H9 (cell line): Measurements from ENCODE around the gene PTGER2. TPM values are rescaled to one million over a fixed set of nuclear protein-coding genes. Genes with fewer than 3 reads are reported as not detected.

ENCODE experiments used
- DNase-seq: peaks from one replicate; pipeline ENCODE4 v3.0.0-alpha.2; 2017
- H2AFZ ChIP-seq: one replicate; pipeline ENCODE4 v1.6.1; 2013; ENCODE audit warnings: mild to moderate bottlenecking, low read length, control low read depth, moderate library complexity
- H2AK5ac ChIP-seq: 2 replicates; pipeline ENCODE4 v1.6.1; 2013; ENCODE audit warnings: low read length, control low read depth, mixed read lengths; ENCODE audit not compliant: insufficient read length
- H2BK120ac ChIP-seq: one replicate; pipeline ENCODE4 v1.6.1; 2013; ENCODE audit warnings: low read depth, mild to moderate bottlenecking, low read length, control low read depth, inconsistent platforms; ENCODE audit not compliant: poor library complexity, severe bottlenecking
- H2BK12ac ChIP-seq: 2 replicates; pipeline ENCODE4 v1.6.1; 2013; ENCODE audit warnings: low read length, control low read depth, mixed read lengths, low read depth; ENCODE audit not compliant: insufficient read length
- H2BK15ac ChIP-seq: 2 replicates; pipeline ENCODE4 v1.6.1; 2013; ENCODE audit warnings: low read depth, low read length, control low read depth
- H2BK20ac ChIP-seq: one replicate; pipeline ENCODE4 v1.6.1; 2013; ENCODE audit warnings: low read depth, mild to moderate bottlenecking, low read length, control low read depth, inconsistent platforms; ENCODE audit not compliant: poor library complexity, severe bottlenecking
- H2BK5ac ChIP-seq: 2 replicates; pipeline ENCODE4 v1.6.1; 2013; ENCODE audit warnings: low read length, control low read depth, mixed read lengths; ENCODE audit not compliant: insufficient read length
- H3K14ac ChIP-seq: 2 replicates; pipeline ENCODE4 v1.6.1; 2013; ENCODE audit warnings: low read length, control low read depth; ENCODE audit not compliant: insufficient read depth
- H3K18ac ChIP-seq: 2 replicates; pipeline ENCODE4 v1.6.1; 2013; ENCODE audit warnings: low read depth, mild to moderate bottlenecking, mixed read lengths, low read length, control low read depth; ENCODE audit not compliant: insufficient read length
- H3K23ac ChIP-seq: 2 replicates; pipeline ENCODE4 v1.6.1; 2013; ENCODE audit warnings: low read length, control low read depth, mixed read lengths, low read depth; ENCODE audit not compliant: insufficient read length
- H3K23me2 ChIP-seq: 2 replicates; pipeline ENCODE4 v1.6.1; 2013; ENCODE audit warnings: low read depth, mild to moderate bottlenecking, mixed read lengths, low read length, control low read depth; ENCODE audit not compliant: insufficient read length, poor library complexity, severe bottlenecking
- H3K27ac ChIP-seq: 2 replicates; pipeline ENCODE4 v1.5.1; 2013; ENCODE audit warnings: low read length, control low read depth, mixed read lengths, low read depth; ENCODE audit not compliant: insufficient read length
- H3K27me3 ChIP-seq: 2 replicates; pipeline ENCODE4 v1.6.1; 2013; ENCODE audit warnings: low read length, control low read depth, inconsistent platforms; ENCODE audit not compliant: insufficient read depth
- H3K4ac ChIP-seq: 2 replicates; pipeline ENCODE4 v1.6.1; 2013; ENCODE audit warnings: low read depth, mild to moderate bottlenecking, control low read depth, inconsistent platforms, low read length, moderate library complexity
- H3K4me1 ChIP-seq: 2 replicates; pipeline ENCODE4 v1.6.1; 2013; ENCODE audit warnings: low read length, control low read depth, inconsistent platforms; ENCODE audit not compliant: insufficient read depth
- H3K4me2 ChIP-seq: 2 replicates; pipeline ENCODE4 v1.6.1; 2013; ENCODE audit warnings: low read length, control low read depth, mixed read lengths; ENCODE audit not compliant: insufficient read length, insufficient read depth
- H3K56ac ChIP-seq: 2 replicates; pipeline ENCODE4 v1.6.1; 2013; ENCODE audit warnings: low read depth, mild to moderate bottlenecking, mixed read lengths, low read length, control low read depth; ENCODE audit not compliant: insufficient read length
- H3K79me1 ChIP-seq: 2 replicates; pipeline ENCODE4 v1.6.1; 2013; ENCODE audit warnings: low read depth, mild to moderate bottlenecking, moderate library complexity, low read length, control low read depth, inconsistent platforms; ENCODE audit not compliant: insufficient read depth, poor library complexity, severe bottlenecking
- H3K79me2 ChIP-seq: 2 replicates; pipeline ENCODE4 v1.6.1; 2013; ENCODE audit warnings: low read length, control low read depth, inconsistent platforms; ENCODE audit not compliant: insufficient read depth
- H3K9ac ChIP-seq: 2 replicates; pipeline ENCODE4 v1.6.1; 2013; ENCODE audit warnings: low read length, control low read depth, mixed read lengths; ENCODE audit not compliant: insufficient read length; ENCODE audit errors: extremely low read depth
- H3K9me3 ChIP-seq: one replicate; pipeline ENCODE4 v1.6.1; 2013; ENCODE audit warnings: low read depth, low read length, inconsistent platforms; ENCODE audit not compliant: control insufficient read depth
- H3T11ph ChIP-seq: one replicate; pipeline ENCODE4 v1.6.1; 2013; ENCODE audit warnings: mild to moderate bottlenecking, low read length, control low read depth, inconsistent platforms
- H4K20me1 ChIP-seq: one replicate; pipeline ENCODE4 v1.6.1; 2013; ENCODE audit not compliant: control insufficient read depth, insufficient read length, insufficient read depth
- H4K5ac ChIP-seq: 2 replicates; pipeline ENCODE4 v1.6.1; 2013; ENCODE audit warnings: low read depth, mild to moderate bottlenecking, mixed read lengths, low read length, control low read depth; ENCODE audit not compliant: insufficient read length
- H4K8ac ChIP-seq: replicated peaks from 2 replicates; pipeline ENCODE4 v1.6.1; 2013; ENCODE audit warnings: low read length, control low read depth, mixed read lengths, low read depth; ENCODE audit not compliant: insufficient read length
- H4K91ac ChIP-seq: 2 replicates; pipeline ENCODE4 v1.6.1; 2013; ENCODE audit warnings: low read depth, mild to moderate bottlenecking, moderate library complexity, mixed read lengths, low read length, control low read depth; ENCODE audit not compliant: insufficient read length
- H3K27ac Mint-ChIP-seq, 3 experiments: 2 replicates in 2 of 3; 3 replicates in 1 of 3; pipeline ENCODE4 v1.8.0; 2020 to 2021; ENCODE audit warnings: mixed read lengths in 3 of 3, mild to moderate bottlenecking in 1 of 3, moderate library complexity in 1 of 3
- H3K27me3 Mint-ChIP-seq: 2 replicates; pipeline ENCODE4 v1.8.0; 2021; ENCODE audit warnings: low read depth, mild to moderate bottlenecking, moderate library complexity, mixed read lengths
- H3K36me3 Mint-ChIP-seq, 3 experiments: 2 replicates in 2 of 3; 3 replicates in 1 of 3; pipeline ENCODE4 v1.8.0; 2020 to 2021; ENCODE audit warnings: low read depth in 3 of 3, mixed read lengths in 3 of 3; ENCODE audit not compliant: insufficient read depth in 1 of 3
- H3K4me1 Mint-ChIP-seq, 2 experiments: 2 replicates each; pipeline ENCODE4 v1.8.0; 2020; ENCODE audit warnings: mixed read lengths in 2 of 2
- H3K4me3 Mint-ChIP-seq, 2 experiments: 2 replicates in 1 of 2; 3 replicates in 1 of 2; pipeline ENCODE4 v1.8.0; 2020 to 2021; ENCODE audit warnings: mild to moderate bottlenecking in 2 of 2, mixed read lengths in 2 of 2, moderate library complexity in 1 of 2
- H3K9me3 Mint-ChIP-seq, 2 experiments: 2 replicates in 1 of 2; 3 replicates in 1 of 2; pipeline ENCODE4 v1.8.0; 2020; ENCODE audit warnings: mild to moderate bottlenecking in 2 of 2, mixed read lengths in 2 of 2, moderate library complexity in 1 of 2
- WGBS: extraction: QIAGEN DNeasy Blood & Tissue Kit; methylation state at CpG from one replicate; pipeline ENCODE4 v1.1.7; 2013; ENCODE audit warnings: missing lambda C conversion rate, low lambda C conversion rate, mixed read lengths; ENCODE audit not compliant: insufficient read length; ENCODE audit errors: extremely low coverage; 5-methylcytosine and 5-hydroxymethylcytosine counted together
- total RNA-seq: library from RNA; stranded (reverse); gene quantifications from 2 replicates; pipeline ENCODE4 v1.2.1, GENCODE V29; 2021
- TF ChIP-seq, protein P1 (sequence below): fragments of 200-600 bp; sonication (generic); conservative IDR thresholded peaks from 3 replicates; pipeline ENCODE4 v1.8.0; 2021; ENCODE audit warnings: antibody characterized with exemption, mild to moderate bottlenecking

PTGER2 gene
- total RNA-seq, 1 experiment from 2014 or later: 1.0 TPM

- H3K9me3 ChIP-seq: no peaks in the 10 kb centered on the region
- no peak overlapping the region for H3K4me3 Mint-ChIP-seq
- H2BK15ac ChIP-seq: no peak overlapping the region
- H3K56ac ChIP-seq: no peak overlapping the region
- no peak overlapping the region for H4K91ac ChIP-seq
- no peak overlapping the region for H4K8ac ChIP-seq
- H2BK120ac ChIP-seq: no peak overlapping the region
- no peak overlapping the region for H2BK5ac ChIP-seq
- no peak overlapping the region for H2BK12ac ChIP-seq
- H2BK20ac ChIP-seq: no peak overlapping the region
- no peaks in the 10 kb centered on the region for H3K36me3 Mint-ChIP-seq
- H2AFZ ChIP-seq: no peak overlapping the region
- no peak overlapping the region for H3K23ac ChIP-seq
- no peak overlapping the region for H3K14ac ChIP-seq
- H3K4ac ChIP-seq: no peak overlapping the region
- H2AK5ac ChIP-seq: no peak overlapping the region
- no peak overlapping the region for H3K18ac ChIP-seq
- peaks cover 0 to 5% of the 10 kb centered on the region in 2 experiments; a peak in 2 of 4 replicates for H3K4me1 Mint-ChIP-seq
- H3K79me2 ChIP-seq: no peaks in the 10 kb centered on the region
- TF ChIP-seq, protein P1, sequence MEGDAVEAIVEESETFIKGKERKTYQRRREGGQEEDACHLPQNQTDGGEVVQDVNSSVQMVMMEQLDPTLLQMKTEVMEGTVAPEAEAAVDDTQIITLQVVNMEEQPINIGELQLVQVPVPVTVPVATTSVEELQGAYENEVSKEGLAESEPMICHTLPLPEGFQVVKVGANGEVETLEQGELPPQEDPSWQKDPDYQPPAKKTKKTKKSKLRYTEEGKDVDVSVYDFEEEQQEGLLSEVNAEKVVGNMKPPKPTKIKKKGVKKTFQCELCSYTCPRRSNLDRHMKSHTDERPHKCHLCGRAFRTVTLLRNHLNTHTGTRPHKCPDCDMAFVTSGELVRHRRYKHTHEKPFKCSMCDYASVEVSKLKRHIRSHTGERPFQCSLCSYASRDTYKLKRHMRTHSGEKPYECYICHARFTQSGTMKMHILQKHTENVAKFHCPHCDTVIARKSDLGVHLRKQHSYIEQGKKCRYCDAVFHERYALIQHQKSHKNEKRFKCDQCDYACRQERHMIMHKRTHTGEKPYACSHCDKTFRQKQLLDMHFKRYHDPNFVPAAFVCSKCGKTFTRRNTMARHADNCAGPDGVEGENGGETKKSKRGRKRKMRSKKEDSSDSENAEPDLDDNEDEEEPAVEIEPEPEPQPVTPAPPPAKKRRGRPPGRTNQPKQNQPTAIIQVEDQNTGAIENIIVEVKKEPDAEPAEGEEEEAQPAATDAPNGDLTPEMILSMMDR: no peak
- no peaks in the 10 kb centered on the region; the same call in 1 of the 2 replicates for H3K27me3 ChIP-seq
- H3K27me3 Mint-ChIP-seq: no peaks in the 10 kb centered on the region
- H3K9ac ChIP-seq: no peak overlapping the region
- no peak overlapping the region for H4K5ac ChIP-seq
- H3T11ph ChIP-seq: no peak overlapping the region
- H3K4me1 ChIP-seq: no peaks in the 10 kb centered on the region
- no peaks in the 10 kb centered on the region; a peak in 1 of 5 replicates for H3K9me3 Mint-ChIP-seq
- H4K20me1 ChIP-seq: no peaks in the 10 kb centered on the region
- H3K27ac ChIP-seq: no peak overlapping the region
- no peak overlapping the region for H3K4me2 ChIP-seq
- no peaks in the 10 kb centered on the region for H3K79me1 ChIP-seq
- H3K27ac Mint-ChIP-seq: no peak overlapping the region
- H3K23me2 ChIP-seq: no peaks in the 10 kb centered on the region
- WGBS: no CpG with 5 or more reads among the region's 3 CpGs
- no peak for DNase-seq
Measured at GRCh38 chr14:52352061-52352491, 38.0 kb downstream of the PTGER2 start.
